HepG2 (cell line): Measurements from ENCODE around the gene AKR1A1. TPM values are rescaled to one million over a fixed set of nuclear protein-coding genes. Genes with fewer than 3 reads are reported as not detected.
A peak's percentile ranks its signal among the peaks of the same experiment; 100 is the strongest.

Experiments used
- ARID5B ChIP-seq: IDR thresholded peaks from 2 replicates; pipeline ENCODE4 v1.4.0; 2020; ENCODE audit warnings: mild to moderate bottlenecking, missing genetic modification reagents
- CCAR2 ChIP-seq: fragments of 200-400 bp; formaldehyde crosslinking; optimal IDR thresholded peaks from 2 replicates; pipeline ENCODE3; 2018; ENCODE audit warnings: low read depth, mild to moderate bottlenecking, low read length, moderate library complexity
- DNMT3B ChIP-seq: conservative IDR thresholded peaks from 2 replicates; pipeline ENCODE4 v1.6.1; 2016; ENCODE audit warnings: missing biosample characterization, control low read depth
- HNF4A ChIP-seq: sonication (generic); formaldehyde crosslinking; IDR thresholded peaks from 2 replicates; pipeline ENCODE4 v1.4.0; 2020; ENCODE audit warnings: missing genetic modification reagents
- HOXD1 ChIP-seq: sonication (generic); formaldehyde crosslinking; IDR thresholded peaks from 2 replicates; pipeline ENCODE4 v1.5.0; 2020; ENCODE audit warnings: missing genetic modification reagents
- JUN ChIP-seq: sonication (generic); formaldehyde crosslinking; IDR thresholded peaks from 2 replicates; pipeline ENCODE4 v1.4.0; 2020; ENCODE audit warnings: mild to moderate bottlenecking, missing genetic modification reagents
- KLF9 ChIP-seq: IDR thresholded peaks from 2 replicates; pipeline ENCODE4 v1.6.1; 2016; ENCODE audit warnings: low read depth
- MYC ChIP-seq: sonication (generic); formaldehyde crosslinking; IDR thresholded peaks from 2 replicates; pipeline ENCODE4 v1.9.0; 2021; ENCODE audit warnings: missing genetic modification reagents, borderline replicate concordance
- NPAS2 ChIP-seq: sonication (generic); formaldehyde crosslinking; IDR thresholded peaks from 2 replicates; pipeline ENCODE4 v1.8.0; 2022; ENCODE audit warnings: mild to moderate bottlenecking, missing genetic modification reagents, borderline replicate concordance
- NR2C2 ChIP-seq: sonication (generic); formaldehyde crosslinking; IDR thresholded peaks from 2 replicates; pipeline ENCODE4 v1.4.0; 2020; ENCODE audit warnings: missing genetic modification reagents, mild to moderate bottlenecking, moderate library complexity, borderline replicate concordance
- RXRB ChIP-seq: IDR thresholded peaks from 2 replicates; pipeline ENCODE4 v1.6.1; 2016; ENCODE audit warnings: borderline replicate concordance, missing genetic modification reagents, missing compliant biosample characterization
- SKIL ChIP-seq: sonication (generic); formaldehyde crosslinking; IDR thresholded peaks from 2 replicates; pipeline ENCODE4 v1.8.0; 2022; ENCODE audit warnings: missing genetic modification reagents, mild to moderate bottlenecking, moderate library complexity, borderline replicate concordance
- SMAD3 ChIP-seq: sonication (generic); formaldehyde crosslinking; IDR thresholded peaks from 2 replicates; pipeline ENCODE4 v1.4.0; 2020; ENCODE audit warnings: missing genetic modification reagents
- SP140L ChIP-seq: sonication (generic); formaldehyde crosslinking; IDR thresholded peaks from 2 replicates; pipeline ENCODE4 v1.4.0; 2020; ENCODE audit warnings: missing genetic modification reagents, borderline replicate concordance
- TBL1XR1 ChIP-seq: fragments of 150-350 bp; IDR thresholded peaks from 2 replicates; pipeline ENCODE4 v1.6.1; 2014; ENCODE audit warnings: borderline replicate concordance, low read length; ENCODE audit not compliant: partially characterized antibody
- THAP7 ChIP-seq: sonication (generic); formaldehyde crosslinking; IDR thresholded peaks from 2 replicates; pipeline ENCODE4 v1.8.1; 2023; ENCODE audit warnings: mild to moderate bottlenecking, missing genetic modification reagents
- TRIM24 ChIP-seq: sonication (generic); formaldehyde crosslinking; IDR thresholded peaks from 2 replicates; pipeline ENCODE4 v1.8.0; 2022; ENCODE audit warnings: mild to moderate bottlenecking, missing genetic modification reagents
- TSC22D2 ChIP-seq: sonication (generic); formaldehyde crosslinking; IDR thresholded peaks from 2 replicates; pipeline ENCODE4 v1.5.1; 2020; ENCODE audit warnings: missing genetic modification reagents, mild to moderate bottlenecking, borderline replicate concordance
- ZNF576 ChIP-seq: sonication (generic); formaldehyde crosslinking; IDR thresholded peaks from 2 replicates; pipeline ENCODE4 v1.4.0; 2020; ENCODE audit warnings: mild to moderate bottlenecking, missing genetic modification reagents
- polyA plus RNA-seq, 8 experiments: library from polyadenylated mRNA; depleted of rRNA in 3 of 8; stranded (reverse) in 7 of 8; unstranded in 1 of 8; fragments of >200 nt; fragmentation: Illumina TruSeq in 4 of 8; extraction: Trizol in 4 of 8; gene quantifications; 2 replicates each; pipeline versions ENCODE4 v1.2.1 to v1.2.3, GENCODE V29; 2011 to 2016; ENCODE audit warnings: low read depth in 4 of 8, missing spikeins in 1 of 8, mixed read lengths in 1 of 8; ENCODE audit not compliant: insufficient read depth in 1 of 8
- total RNA-seq, 5 experiments: library from RNA; depleted of rRNA; stranded (reverse); fragments of >200 nt; fragmentation: Illumina TruSeq; extraction: Trizol; gene quantifications; 2 replicates each; pipeline ENCODE4 v1.2.3, GENCODE V29; 2016; ENCODE audit warnings: low read depth in 1 of 5

The AKR1A1 gene
- total and polyA plus RNA-seq, 2 of the 13 experiments (the other 11 are each of a cell fraction or from before 2014, with no cell fraction given) = 181 to 217 TPM

- TF ChIP-seq THAP7 (CRISPR knock-in tag) (peak; percentile 78; the same call in 1 of the 2 replicates), DNMT3B (no peak), JUN (CRISPR knock-in tag) (0 out of 2 replicates have a peak, but pooled peaks have one; percentile 43), NPAS2 (CRISPR knock-in tag) (no peak), RXRB (CRISPR knock-in tag) (peak; percentile 36), SKIL (CRISPR knock-in tag) (no peak), HNF4A (CRISPR knock-in tag) (peak; percentile 25), SP140L (CRISPR knock-in tag) (no peak), TBL1XR1 (no peak), MYC (CRISPR knock-in tag) (peak; percentile 99), CCAR2 (no peak), TSC22D2 (CRISPR knock-in tag) (peak; percentile 25; the same call in 1 of the 2 replicates), NR2C2 (CRISPR knock-in tag) (peak; percentile 48; the same call in 1 of the 2 replicates), ARID5B (CRISPR knock-in tag) (peak; percentile 54; the same call in 1 of the 2 replicates), TRIM24 (CRISPR knock-in tag) (no peak), ZNF576 (CRISPR knock-in tag) (no peak), HOXD1 (CRISPR knock-in tag) (peak; percentile 76), SMAD3 (CRISPR knock-in tag) (no peak; the same call in 1 of the 2 replicates), KLF9 (CRISPR knock-in tag) (no peak)
These were observed at the start of gene AKR1A1 (continued) for GRCh38 chr1:45550401-45551351.
